Esophagus squamous epithelium (tissue), 4 donors: ENCODE measurements around the gene ZFP36L1.

Experiments
- POLR2A ChIP-seq, 4 donors: fragments of 450-650 bp; IDR thresholded peaks; one replicate each; pipeline ENCODE4 v1.6.1; 2017; ENCODE audit warnings: antibody characterized with exemption in 4 of 4, mild to moderate bottlenecking in 4 of 4, moderate library complexity in 3 of 4
- TF ChIP-seq, protein P1 (sequence below), 6 experiments: fragments of 450-650 bp in 4 of 6; fragments of 200-600 bp in 2 of 6; sonication (generic) in 2 of 6; IDR thresholded peaks; one replicate each; pipeline ENCODE4 v1.5.1; 2016 to 2019; ENCODE audit warnings: antibody characterized with exemption in 6 of 6, mild to moderate bottlenecking in 4 of 6, moderate library complexity in 4 of 6

DNA sequence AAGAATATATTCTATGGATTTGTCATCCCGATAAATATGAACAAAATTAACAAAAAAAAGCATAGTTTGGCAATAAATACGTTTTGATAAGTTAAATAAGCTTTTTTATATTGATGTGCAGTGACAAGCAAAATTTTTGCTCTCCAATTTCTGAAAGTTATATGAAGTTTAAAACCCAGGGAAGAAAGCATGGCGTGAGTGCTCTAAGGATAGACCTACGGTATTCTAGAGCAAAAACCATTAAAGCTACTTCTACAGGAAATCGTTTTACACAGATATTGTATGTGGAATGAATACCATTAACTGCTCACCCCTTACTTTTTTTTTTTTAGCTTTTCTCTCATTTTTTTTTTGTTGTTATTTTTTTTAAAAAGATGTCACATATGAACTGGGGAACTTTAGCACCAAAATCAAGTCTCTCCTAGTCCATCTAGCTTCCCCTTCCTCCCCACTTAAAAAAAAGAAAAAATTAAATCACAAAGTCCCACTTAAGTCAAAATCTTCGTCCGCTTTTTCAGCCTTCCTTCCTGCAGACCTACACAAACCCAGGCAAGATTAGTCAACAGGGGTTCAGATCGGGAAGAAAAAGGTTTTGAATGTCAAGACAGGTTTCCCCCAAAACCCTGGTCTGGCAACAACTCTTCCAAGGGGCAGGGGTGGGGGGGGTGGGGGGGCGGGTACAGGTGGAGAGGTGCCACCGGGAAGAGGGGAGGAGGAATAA lies 4.4 kb downstream of the ZFP36L1 start:
- TF ChIP-seq, protein P1, sequence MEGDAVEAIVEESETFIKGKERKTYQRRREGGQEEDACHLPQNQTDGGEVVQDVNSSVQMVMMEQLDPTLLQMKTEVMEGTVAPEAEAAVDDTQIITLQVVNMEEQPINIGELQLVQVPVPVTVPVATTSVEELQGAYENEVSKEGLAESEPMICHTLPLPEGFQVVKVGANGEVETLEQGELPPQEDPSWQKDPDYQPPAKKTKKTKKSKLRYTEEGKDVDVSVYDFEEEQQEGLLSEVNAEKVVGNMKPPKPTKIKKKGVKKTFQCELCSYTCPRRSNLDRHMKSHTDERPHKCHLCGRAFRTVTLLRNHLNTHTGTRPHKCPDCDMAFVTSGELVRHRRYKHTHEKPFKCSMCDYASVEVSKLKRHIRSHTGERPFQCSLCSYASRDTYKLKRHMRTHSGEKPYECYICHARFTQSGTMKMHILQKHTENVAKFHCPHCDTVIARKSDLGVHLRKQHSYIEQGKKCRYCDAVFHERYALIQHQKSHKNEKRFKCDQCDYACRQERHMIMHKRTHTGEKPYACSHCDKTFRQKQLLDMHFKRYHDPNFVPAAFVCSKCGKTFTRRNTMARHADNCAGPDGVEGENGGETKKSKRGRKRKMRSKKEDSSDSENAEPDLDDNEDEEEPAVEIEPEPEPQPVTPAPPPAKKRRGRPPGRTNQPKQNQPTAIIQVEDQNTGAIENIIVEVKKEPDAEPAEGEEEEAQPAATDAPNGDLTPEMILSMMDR (IDR thresholded peaks at IDR 0.05) = no peak
- peak in 1 of 4 donors; percentile 15 for TF ChIP-seq POLR2A (IDR thresholded peaks at IDR 0.05)
